GM23248 (cell line): ENCODE measurements around the gene PARD3B.

Experiments used
- EZH2 ChIP-seq: fragments of 200-600 bp; sonication (generic); IDR thresholded peaks from 2 replicates; pipeline ENCODE4 v1.6.1; 2018; ENCODE audit warnings: antibody characterized with exemption, mild to moderate bottlenecking; ENCODE audit not compliant: insufficient read depth, poor library complexity, severe bottlenecking
- EZH2phosphoT487 ChIP-seq: fragments of 200-600 bp; sonication (generic); IDR thresholded peaks from 2 replicates; pipeline ENCODE4 v1.6.1; 2018; ENCODE audit warnings: antibody characterized with exemption, moderate library complexity, mild to moderate bottlenecking, low read depth; ENCODE audit not compliant: insufficient read depth

- TF ChIP-seq EZH2, result no peak
- no peak for TF ChIP-seq EZH2phosphoT487
These were observed 295.2 kb downstream of the PARD3B start for GRCh38 chr2:204840504-204840903.
